ENCODE measurements around the gene RAMP1.
"Not testable (repeated sequence)": the region's sequence is repeated elsewhere in the genome, so short reads cannot be mapped to it uniquely, and the experiment has no call there.

The RAMP1 gene

DNA sequence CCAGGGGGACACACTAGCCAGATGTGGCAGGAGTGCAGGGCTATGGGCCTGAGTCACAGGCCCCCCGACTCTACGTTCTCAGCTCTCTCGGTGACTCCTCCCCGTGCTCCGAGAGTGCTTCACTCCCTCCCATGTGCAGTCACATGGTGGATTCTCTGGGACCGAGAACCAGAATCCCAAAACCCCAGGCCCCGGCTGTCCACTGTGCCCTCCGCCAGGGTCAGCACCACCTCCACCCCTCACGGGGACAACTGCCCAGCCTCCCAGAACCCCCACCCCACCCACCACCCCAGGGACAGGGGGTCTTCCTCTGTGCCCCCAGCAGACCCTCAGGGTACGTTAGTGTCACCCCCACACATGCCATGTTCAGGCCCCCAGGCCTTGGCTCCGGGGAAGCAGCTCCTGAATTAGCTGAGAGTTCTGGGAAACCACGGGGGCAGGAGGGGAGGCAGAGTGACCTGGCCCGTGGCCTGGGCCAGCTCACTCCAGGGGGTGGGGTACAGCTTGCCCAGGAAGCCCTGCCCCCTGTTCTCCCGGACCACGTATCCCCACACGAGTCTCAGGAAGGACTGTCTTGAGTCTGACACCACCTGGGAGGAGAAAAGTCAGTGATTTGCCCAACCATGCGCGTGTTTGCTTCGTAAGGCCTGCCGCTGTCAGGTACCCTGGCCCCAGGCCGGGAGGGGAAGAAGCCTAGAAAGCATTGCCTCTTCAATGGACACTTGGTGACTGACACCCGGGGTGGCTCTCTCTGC lies 4.4 kb downstream of the RAMP1 start:
- no peak for DNase-seq (ENCODE audit: low read depth)

DNA sequence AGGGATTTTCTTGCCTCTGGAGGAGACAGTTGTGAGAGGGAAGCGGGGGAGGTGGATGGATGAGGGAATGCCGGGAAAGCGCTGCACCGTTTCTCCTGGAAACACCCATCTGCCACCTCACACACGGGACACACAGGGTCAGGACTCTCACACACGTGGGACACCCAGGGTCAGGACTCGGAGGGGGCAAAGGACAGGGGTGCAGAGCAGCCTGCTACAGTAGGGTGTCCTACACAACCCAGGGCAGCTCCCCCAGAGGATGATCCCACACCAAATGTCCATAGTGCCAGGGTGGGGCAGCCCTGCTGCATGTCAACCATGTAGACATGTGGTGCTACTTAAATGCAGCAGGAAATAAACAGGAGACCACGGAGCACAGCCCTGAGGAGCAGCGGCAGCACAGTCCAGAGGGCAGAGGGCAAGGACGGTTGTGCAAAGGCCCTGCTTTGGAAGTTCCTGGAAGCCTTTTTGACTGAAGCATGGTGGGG lies 5.1 kb downstream of the RAMP1 start:
- DNase-seq (ENCODE audit: low read depth): no peak

DNA sequence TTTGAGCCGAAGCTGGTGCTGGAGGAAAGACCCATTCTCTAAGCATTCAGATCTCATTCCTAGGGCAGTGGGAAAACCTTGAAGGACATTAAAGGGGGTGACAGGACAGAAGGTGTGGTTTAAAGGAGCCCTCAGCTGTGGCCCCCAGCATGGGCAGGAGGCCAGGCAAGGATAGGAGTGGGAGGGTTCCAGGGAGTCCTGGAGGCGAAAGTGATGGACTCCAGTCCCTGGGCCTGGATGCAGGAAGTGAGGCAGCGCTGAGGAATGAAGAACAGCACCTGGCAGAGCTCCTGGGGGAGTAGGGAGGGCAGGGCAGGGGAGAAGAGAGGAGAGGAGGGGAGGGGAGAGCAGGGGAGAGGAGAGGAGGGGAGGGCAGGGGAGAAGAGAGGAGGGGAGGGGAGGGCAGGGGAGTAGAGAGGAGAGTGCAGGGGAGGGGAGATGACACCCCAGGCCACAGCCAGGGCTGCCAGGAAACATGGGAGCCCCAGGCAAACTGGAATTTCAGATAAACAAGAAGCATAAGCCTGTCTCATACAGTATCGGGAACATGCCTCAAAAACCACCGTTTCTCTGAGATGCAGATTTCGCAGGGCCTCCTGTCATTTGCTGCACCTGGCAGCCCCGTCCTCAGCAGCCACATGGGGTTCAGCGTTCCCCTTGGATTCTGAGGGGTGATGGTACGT lies 5.7 kb downstream of the RAMP1 start:
- DNase-seq (ENCODE audit: low read depth): no peak

DNA sequence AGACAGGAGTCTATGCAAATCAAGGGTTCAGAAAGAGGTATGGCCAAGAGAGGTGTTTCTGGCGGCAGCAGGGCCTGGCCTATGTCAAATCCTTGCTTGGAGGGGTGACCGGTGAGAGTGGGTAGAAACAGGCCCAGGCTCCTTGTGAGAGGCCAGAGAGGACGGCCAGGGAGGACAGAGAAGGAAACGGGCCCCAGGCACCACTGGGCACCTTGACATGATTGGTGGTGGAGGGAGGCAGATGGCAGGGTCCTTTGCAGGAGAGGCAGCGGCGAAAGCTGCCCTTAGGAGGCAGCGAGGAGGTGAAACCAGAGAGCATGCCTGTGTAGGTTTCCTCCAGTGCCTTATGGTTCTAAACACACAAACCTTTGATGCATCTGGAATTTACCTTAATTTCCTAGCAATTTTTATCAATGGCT lies 6.2 kb downstream of the RAMP1 start:
- DNase-seq (ENCODE audit: low read depth): no peak

DNA sequence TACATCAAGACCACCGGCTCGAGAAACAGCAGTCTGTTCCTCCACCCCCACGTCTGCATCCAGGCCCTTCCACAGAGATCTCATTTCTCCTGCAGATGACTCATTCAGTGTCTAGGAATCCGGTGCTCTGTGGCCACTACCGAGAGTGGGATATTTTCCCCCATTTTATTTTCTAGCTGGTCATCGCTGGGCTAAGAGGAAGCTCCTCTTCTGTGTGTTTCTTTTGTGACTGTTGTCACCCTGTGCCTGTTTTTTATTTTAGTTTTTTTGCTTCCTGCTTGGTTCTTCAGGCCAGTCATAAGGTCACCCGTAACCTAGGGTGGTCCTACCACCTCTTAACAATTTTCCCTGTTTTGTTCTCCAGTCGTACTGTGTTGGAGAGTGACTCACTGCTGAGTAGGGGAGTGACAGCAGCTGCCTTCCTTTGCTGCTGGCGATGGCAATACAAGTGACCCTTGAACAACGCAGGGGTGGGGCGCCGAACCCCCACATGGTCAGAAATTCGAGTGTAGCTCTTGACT lies 6.7 kb downstream of the RAMP1 start:
- DNase-seq (ENCODE audit: low read depth): no peak

DNA sequence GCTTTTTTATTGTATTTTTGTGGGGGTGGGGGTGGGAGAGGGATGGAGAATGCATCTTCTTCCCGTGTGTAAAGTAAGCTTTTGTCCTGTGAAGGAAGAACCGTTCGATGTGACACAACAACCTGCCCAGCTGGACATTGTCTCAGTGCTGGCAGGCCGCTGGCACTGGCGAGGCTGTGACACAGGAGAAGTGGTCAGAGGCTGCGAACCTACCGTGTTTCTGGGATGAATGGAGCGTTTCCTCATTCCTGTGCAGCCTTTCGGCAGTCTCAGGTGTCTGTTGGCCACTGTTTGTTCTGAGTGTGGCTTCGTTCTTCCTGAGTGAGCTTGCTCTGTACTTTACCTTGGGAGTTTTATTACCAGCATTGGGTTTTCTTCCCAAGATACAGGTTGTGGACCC lies 8.0 kb downstream of the RAMP1 start:
- DNase-seq (ENCODE audit: low read depth): no peak

DNA sequence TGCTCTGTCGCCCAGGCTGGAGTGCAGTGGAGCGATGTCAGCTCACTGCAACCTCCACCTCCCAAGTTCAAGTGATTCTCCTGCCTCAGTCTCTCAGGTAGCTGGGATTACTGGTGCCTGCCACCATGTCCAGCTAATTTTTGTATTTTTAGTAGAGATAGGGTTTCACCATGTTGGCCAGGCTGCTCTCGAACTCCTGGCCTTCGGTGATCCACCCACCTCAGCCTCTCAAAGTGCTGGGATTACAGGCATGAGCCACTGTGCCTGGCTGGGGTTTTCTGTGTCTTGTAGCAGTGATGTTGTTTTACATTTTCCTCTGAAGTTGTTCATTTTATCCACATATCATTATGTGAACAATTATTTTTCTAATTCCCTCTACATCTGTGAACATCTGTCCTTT lies 8.7 kb downstream of the RAMP1 start:
- not testable (repeated sequence) for DNase-seq (ENCODE audit: low read depth)

DNA sequence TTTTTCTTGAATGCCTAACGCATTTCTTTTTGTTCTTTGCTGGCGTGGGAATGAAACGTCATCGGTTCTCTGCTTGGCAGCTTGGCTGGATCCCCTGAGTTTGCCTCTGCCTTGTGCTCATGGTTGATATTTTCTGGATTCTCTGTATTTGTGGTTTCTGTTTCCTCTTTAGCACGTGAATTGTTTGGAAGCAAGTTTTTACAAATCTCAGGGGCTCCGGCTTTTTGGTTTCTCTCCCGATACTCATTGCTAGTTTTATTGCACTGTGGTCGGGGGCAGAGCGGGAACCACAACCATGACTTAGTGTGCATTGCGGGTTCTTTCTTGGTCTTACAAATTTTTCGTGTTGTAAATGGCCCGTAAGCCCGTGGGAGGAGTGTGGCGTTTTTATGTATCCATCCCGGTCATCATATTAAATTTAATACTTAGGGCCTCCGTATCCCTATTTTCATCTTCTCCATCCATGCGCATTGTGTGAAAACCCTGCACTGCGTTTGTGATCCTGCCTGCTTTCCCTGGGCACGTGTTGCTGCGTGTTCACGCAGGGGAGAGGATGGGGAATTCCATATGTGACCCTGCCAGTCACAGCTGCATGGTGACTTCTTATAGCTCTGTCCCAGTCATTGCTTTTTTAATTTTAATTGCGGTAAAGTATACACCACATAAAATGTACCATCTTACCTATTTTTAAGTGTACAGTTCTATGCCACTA lies 9.4 kb downstream of the RAMP1 start:
- DNase-seq (ENCODE audit: low read depth): no peak

DNA sequence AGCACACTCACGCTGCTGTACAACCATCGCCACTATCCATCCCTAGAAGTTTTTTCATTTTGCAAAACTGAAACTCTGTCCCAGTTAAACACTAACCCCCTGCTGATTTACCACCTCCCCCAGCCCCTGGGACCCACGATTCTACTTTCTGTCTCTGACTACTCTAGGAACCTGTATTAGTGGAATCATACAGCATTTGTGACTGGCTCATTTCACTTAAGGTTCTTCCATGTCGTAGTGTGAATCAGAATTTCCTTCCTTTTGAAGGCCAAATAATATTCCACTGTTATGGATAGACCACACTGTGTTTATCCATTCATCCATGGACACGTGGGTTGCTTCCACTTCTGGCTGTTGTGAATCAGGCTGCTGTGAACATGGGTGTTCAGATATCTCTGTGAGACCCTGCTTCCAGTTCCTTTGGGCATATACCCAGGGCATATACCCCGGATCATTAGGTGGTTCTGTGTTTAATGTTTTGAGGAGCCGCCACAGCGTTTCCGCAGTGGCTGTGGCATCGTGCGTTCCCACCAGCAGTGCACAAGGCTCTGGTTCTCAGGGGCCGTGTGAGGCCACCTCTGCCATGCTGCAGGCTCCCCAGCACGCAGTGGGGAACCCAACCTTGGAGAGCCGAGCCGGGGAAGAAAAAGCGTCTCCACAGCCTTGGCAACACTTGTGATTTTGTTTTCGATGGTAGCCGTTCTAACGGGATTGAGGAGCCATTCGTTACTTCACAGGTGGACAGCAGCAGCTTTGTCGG lies 10.1 kb downstream of the RAMP1 start:
- DNase-seq (ENCODE audit: low read depth): no peak

DNA sequence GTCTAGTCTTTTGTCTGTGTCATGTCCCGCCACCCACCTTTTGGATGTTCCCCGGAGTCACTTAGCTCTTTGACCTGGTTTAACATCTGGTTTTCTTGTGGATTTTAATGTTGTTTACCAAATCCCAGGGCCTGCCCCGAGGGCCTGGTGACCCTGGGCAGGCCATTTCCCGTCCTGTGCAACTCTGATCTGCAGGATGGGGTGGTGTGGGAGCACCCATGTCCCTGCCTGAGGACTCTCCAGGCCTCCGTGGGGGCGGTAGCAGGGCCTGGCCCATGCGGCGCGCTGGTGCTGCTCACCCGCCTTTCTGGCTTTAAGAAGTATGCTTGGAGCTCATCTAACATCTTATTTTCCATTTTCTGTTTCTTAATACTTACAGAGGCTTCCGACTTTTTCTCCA lies 10.7 kb downstream of the RAMP1 start:
- no peak for DNase-seq (ENCODE audit: low read depth)

DNA sequence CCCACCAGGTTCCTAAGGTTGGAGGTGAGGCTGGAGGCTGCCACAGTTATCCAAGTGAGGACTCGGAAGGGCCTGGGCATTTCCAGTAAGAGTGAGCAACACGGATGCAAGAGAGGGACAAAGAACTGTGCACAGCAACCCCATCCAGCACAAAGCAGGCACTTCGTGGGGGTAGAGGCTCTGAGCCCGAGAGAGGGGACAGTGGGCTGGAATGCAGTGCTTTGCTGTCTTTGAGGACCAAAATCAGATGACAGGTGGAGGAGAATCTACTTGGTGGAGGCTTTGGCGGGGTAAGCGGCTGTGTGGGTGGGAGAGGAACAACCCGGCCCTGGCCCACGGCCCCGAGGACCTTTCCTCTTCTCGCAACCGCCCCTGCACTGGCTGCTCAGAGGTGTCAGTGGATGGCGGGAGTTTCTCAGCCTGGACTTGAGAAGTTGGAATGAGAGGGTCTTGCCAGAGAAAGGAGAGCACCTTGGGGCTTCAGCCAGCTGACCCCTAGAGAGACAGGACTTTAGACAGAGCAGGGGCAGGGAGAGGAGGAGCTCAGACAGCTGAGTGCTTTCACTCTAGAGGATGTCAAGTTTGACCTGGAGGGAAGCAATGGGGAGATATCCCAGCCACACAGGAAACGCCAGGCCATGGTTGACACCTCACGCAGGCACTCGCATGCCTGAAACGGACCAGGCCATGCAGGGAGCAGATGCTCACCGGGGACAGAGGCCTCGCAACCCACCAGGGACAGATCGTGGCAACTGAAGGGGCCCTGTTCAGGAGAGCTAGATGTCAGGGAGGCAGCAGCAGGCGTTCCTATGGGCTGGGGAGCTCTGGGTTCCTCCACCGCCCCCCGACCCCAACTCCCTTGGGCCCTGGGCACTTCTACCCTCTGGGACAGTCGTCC lies 11.6 kb downstream of the RAMP1 start:
- no peak for DNase-seq (ENCODE audit: low read depth)

DNA sequence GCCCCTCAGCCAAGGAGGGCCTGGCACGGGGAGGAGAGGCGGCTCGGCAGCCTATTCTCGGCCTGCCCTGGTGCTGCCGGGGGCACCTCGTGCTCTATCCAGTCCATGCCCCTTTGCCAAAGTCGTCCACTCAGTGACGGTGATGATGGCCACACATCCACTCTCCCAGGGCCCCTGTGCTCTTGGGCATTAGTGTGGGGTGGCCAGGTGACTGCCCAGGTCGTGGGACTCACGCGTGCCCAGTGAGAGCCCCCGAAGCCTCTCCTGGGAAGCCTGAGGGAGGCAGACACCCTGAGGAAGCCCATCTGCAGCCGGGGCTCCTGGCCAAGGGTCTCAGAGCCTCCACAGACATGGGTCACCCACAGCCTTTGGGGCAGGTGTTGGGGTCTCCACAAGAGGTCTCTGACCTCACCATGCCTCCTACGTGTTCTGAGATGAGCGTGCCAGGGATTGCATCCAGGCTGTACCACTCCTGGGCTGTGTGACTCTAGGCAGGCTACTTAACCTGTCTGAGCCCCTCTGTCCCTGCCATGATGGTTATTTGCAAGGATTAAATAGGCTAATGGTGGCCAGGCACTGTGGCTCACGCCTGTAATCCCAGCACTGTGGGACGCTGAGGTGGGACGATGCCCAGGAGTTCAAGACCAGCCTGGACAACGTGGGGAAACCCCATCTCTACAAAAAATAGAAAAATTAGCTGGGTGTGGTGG lies 12.9 kb downstream of the RAMP1 start:
- no peak for DNase-seq (ENCODE audit: low read depth)

DNA sequence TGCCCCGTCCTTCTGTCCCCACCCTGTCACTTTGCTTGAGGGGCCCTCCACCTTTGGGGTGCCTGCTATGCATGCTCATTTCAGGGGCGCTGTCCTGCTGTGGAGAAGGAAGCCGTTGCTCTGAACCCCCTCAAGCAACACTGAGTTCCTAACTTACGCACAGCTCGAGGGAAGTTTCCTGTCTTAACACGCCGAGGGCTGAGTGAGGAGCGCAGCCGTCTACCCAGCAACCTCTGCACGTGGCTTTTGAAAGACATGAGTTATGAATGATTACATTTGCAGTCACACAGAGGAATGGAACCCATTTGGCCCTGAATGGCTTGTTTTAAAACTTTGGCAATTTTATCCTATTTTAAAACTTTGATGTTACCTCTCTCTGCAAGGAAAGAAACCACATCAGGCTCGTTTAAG lies 14.0 kb downstream of the RAMP1 start:
- DNase-seq (ENCODE audit: low read depth): no peak

DNA sequence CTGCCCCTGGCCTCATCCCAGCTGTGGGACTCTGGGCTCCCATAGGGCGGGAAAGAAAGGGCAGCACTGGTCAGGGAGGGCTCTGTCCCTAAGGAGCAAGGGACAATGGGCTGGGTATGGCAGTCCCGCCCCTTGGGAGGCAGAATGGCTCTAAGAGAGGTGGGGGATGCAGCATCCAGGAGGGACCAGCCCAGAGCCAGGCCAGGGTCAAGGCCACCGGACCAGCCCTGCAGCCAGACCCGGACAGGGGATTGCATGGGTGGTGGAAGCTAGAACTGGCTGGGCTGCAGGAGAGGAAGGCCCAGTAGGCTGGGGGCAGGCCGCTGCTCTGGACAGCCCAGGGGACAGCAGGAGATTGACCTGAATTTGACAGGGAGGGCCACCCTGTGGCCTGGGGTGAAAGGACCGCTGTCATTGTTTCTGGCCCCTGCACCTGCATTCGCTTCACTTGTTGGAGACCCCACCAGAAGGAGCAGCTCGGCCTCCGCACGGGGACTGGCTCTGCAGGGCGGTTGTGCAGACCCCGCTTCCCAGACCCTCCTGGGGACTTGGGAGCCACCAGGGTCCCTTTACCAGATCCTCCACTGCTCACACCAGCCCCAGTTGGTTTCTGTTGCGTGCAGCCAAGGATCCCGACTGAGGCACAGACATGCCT lies 14.6 kb downstream of the RAMP1 start:
- DNase-seq (ENCODE audit: low read depth): no peak

DNA sequence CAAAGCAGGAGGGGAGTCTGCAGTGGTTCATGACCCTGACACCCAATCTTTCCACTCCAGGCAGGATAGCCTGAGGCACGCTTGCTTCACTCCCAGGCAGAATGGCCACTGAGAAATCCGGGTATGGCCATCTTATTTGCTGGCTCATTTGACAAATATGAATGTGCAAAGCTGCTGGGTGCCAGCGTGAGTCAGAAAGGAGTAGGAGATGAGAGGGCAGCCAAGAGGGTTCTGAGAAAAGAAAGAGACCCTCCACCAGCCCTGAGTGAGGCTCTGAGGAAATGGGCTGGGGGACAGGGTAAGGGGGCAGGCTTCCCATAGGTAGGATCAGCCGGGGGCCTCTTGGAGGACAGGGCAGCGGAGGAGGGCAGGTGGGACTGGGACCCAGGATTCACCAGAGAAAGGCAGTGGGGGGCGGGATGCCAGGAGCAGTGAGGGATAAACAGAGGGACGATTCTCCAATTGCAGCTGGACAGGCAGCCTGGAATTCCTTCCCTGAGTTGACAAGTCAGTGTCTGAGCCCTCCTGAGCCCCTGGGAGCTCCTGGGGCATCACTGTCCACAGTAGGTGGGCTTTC lies 15.2 kb downstream of the RAMP1 start:
- no peak for DNase-seq (ENCODE audit: low read depth)

DNA sequence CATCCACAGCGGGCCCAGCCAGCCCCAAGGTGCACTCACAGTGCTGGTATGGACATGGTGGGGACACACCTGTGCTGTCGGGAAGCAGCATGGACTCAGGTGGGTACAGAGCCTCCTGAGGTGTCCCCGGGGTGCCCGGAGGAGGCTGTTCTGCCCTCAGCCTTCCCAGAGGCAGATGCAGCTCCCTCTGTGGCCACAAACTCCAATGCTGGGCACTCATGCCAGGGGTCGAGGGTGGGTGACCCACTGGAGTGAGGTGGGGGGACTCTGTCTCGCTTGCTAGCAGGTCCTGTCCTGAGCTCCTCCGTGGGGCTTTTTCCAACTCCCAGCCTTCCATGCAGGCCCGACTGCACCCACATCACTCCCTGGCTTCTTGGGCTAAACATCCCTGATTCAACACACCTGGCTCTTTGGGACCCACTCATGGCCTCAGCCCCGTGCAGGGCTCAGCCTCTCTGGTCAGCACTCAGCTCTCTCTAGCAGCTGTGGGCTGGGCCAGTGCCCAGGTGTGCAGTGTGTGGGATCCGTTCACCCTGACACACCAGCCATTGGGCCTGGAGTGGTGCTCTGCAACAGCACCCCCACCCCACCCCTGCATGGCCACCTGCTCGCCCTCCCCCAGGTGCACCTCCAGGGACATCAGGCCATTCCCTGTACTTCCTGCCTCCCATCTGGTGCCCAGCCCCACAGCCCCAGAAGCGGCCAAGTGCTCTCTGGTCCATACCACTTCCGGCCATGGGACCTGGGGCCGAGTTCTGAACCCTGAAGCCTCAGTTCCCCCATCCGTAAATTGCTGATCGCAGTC lies 16.0 kb downstream of the RAMP1 start:
- DNase-seq (ENCODE audit: low read depth): no peak

DNA sequence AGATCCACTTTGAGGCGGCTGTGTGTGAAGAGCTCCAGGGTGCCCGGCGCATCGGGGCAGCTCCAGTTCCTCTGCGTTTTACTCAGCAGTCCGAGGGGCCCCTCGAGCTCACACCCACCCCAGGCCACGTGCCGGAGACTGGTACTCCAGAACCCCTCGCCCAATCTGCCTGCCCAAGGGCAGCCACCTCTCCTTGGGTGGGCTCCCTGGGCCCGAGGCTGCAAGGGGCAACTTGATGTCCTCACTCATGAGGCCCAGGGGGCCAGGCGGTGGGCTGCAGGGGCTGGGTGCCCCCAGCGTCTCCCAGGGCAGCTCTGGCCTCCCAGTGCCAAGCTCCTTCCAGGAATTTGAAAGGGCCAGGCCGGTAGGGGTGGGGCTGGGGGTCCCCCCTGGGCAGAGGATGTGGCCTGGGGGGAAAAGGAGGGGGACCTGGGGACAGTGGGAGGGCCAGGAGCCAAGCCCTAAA lies 16.7 kb downstream of the RAMP1 start:
- no peak for DNase-seq (ENCODE audit: low read depth)

DNA sequence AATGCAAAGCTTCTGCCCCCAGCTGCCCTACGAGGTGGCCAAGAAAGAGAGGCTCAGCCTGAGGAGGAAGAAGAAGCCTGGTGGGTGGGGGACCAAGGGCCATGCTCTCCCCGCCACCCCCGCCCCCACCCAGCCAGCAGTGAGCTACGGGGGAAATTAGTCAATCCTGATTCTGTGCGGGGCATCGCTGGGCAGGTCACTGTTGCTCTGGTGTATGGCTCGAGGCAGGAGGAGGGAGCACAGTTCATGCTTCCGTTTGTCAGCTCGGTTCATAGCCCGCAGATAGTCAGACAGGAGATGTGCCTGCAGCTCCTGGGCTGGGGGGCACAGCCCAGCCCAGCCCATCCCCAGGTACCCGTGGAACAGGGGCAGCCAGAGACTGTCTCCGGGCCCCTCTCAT lies 17.1 kb downstream of the RAMP1 start:
- no peak for DNase-seq (ENCODE audit: low read depth)

All from activated T-cell treated with anti-CD3 and anti-CD28 coated beads for 48 hours (primary cell).